ENCODE results near the gene AP1M1.
"Not testable (repeated sequence)": the region's sequence is repeated elsewhere in the genome, so short reads cannot be mapped to it uniquely, and the experiment has no call there.

AP1M1 gene

GRCh38 chr19:16197622-16198369, at the start of gene AP1M1:
AP1M1 (plus strand) TSS chr19:16197911; CDS start chr19:16198027, 116 bp downstream.
- DNase-seq = peak; percentile 94 to 99 (median 98)

DNA sequence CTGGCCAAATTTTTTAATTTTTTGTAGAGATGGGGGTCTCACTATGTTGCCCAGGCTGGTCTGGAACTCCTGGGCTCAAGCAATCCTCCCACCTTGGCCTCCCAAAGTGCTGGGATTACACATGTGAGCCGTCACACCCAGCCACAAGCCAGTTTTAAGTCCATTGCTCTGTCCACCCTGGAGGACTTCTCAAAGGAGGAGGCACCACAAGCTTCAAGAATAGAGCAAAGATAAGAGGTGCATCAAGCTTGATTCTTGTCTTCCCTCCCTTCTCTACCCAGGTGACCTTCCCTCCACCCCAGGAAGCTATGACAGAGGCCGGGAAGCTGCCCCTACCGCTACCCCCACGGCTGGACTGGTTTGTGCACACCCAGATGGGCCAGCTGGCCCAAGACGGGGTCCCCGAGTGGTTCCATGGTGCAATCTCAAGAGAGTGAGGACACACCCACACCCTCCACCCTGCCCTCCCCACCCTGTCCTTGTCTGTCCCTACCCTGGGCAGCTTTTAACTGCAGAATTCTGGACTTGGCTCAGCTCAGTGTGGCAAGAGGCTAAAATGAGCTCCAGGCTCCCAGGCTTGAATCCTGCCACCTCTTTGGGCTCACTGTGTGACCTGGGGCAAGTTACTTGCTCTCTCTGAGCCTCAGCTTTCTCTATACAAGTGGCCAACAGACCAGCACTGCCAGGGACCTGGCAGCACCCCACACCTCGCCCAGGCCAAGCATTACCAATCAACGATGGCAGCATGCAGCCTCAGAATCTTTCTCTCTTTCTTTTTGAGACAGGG, 49.1 kb upstream of the AP1M1 start:
- DNase-seq = no peak

GRCh38 chr19:16153582-16154336, 44.0 kb upstream of the AP1M1 start:
- no peak for DNase-seq

GRCh38 chr19:16154557-16154956, 43.2 kb upstream of the AP1M1 start:
- DNase-seq = no peak

DNA sequence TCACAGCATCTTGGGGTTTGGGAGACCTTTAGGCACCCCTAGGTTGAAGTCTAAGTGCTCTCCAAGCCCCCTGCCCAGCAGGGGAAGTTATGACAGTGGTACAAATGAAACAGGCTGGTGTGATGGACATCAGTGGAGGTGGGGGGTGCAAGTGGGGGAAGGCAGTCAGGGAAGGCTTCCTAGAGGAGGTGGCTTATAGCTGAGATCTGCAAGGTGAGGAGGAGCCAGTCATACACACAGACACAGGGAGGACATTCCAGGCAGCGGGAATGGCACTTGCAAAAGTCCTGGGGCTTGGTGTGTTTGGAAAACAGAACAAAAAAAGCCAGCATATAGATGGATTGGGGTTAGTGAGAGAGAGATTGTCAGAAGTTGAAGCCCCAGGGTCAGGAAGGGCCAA, 42.6 kb upstream of the AP1M1 start:
- DNase-seq = no peak

DNA sequence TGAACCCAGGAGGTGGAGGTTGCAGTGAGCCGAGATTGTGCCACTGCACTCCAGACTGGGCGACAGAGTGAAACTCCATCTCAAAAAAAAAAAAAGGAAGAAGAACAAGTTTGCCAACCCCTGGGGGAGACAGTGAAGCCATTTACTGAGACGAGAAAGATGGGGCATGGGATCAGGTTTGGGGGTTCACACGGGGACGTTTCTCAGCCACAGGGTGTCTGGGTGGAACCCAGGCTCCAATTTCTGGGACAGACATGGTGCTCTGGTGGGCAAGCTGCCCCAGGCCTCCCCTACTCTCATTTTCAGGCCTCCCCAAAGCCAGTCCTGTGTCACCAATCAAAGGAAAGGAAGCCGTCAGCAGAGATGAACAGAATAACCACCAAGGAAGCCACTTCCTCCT, 40.8 kb upstream of the AP1M1 start:
- no peak for DNase-seq

DNA sequence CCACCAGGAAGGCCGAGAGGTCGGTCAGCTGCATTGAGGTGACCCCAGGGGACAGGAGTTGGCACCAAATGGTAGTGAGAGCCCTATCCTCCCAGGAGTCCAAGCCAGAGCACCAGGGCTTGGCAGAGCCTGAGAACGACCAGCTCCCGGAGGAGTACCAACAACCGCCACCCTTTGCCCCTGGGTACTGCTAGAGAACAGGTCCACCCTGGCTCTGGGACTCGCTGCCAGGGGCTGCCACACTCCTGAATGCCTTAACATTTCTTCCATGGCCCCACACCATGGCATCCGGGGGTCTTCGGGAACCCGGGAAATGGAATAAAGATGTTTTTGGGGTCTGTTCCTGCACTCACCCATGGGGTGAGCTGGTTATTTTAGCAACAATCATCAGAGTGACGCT, 40.1 kb upstream of the AP1M1 start:
- no peak for DNase-seq

GRCh38 chr19:16159655-16160054, 38.1 kb upstream of the AP1M1 start:
- no peak for DNase-seq

GRCh38 chr19:16160445-16160942, 37.2 kb upstream of the AP1M1 start:
- DNase-seq = no peak

- DNase-seq = no peak
These were observed 36.7 kb upstream of the AP1M1 start for GRCh38 chr19:16160943-16161560.

GRCh38 chr19:16161840-16162239, 35.9 kb upstream of the AP1M1 start:
- no peak for DNase-seq

DNA sequence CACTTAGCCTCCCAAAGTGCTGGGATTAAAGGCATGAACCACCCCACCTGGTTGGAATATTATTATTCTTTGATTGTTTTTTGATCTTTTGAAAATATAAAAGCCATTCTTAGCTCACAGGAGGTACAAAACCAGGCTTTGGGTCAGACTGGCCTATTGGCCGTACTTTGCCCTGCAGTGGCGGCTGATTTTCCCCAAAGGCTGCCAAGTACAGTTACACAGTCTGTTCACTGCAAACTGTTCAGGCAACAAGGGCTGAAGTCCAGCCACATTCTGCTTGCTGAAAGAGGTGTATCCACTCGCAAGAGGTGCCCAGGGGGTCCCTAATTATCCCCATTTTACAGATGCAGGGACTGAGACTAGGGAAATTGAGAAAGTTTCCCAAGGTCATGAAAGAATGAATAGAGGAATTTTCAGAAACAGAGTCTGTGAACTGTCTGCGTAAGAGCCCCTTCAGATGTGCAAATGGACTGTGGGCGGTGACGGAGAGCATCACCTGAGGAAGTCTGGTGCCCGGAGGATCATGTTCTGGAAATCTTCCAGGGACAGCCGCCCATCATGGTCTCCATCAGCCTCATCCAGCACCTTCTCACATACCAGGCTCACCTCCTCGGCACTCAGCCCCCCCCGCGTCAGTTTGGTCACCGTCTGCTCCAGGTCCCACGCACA, 33.4 kb upstream of the AP1M1 start:
- DNase-seq = no peak

DNA sequence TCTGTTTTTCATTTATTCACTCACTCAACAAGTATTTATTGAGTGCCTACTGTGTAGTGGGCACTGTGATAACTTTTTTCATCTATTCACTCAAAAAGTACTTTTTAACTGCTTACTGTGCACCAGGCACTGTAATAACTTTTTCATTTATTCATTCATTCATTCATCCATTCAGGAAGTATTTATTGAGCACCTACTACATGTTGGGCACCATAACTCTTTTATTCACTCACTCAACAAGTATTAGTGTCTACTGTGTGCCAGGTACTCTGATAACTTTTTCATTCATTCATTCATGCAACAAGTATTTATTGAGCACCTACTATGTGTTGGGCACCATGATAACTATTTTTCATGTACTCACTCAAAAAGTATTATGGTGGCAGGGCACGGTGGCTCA, 31.3 kb upstream of the AP1M1 start:
- DNase-seq = no peak

GRCh38 chr19:16167055-16167454, 30.7 kb upstream of the AP1M1 start:
- no peak for DNase-seq

- no peak for DNase-seq
These were observed 29.1 kb upstream of the AP1M1 start for GRCh38 chr19:16168465-16169081.

DNA sequence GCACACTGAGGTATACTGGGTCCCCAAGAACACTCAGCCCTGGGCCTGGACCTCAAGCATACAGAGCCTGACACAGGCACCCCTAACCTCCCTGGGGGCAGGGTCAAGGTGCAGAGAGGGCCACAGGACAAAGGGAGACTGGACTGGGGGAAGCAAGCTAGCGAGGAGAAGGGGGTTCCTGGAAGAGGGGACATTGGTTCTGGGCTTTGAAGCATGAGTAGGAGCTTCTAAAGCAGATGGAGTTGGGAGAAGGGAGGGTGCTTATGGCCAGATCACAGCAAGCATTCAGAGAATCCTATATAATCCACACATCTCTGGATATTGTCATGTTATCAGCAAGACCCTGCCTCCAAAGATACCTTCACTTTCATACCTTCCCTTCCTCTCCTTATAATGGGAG, 27.6 kb upstream of the AP1M1 start:
- DNase-seq = no peak

DNA sequence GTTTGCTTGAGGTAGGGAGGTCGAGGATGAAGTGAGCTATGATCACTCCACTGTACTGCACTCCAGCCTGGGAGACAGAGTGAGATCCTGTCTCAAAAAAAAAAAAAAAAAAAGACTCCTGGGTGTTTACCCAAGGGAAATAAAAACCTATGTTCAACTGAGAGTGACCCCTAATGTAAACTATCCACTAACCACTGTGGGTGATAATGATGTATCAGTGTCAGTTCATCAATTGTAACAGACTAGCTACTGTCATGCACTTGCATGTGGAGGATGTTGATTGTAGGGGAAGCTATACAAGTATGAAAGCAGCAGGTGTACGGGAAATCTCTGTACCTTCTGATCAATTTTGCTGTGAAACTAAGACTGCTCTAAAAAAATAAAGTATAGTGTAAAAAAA, 21.8 kb upstream of the AP1M1 start:
- DNase-seq = no peak

DNA sequence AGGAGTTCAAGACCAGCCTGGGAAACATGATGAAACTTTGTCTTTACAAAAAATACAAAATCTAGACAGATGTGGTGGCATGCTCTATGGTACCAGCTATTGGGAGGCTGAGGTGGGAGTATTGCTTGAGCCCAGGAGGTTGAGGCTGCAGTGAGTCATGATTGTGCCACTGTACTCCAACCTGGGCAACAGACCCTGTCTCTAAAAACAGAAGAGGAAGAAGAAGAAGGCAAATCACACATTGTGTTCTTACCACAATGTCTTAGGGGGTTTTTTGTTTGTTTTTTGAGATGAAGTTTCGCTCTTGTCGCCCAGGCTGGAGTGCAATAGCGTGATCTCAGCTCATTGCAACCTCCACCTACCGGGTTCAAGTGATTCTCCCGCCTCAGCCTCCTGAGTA, 18.8 kb upstream of the AP1M1 start:
- DNase-seq = not testable (repeated sequence)

- no peak for DNase-seq
These were observed 17.1 kb upstream of the AP1M1 start for GRCh38 chr19:16180611-16181010.

- DNase-seq = no peak
These were observed 13.0 kb upstream of the AP1M1 start for GRCh38 chr19:16184665-16185122.

- DNase-seq = peak; percentile 94 to 100 (median 99)
These were observed 12.5 kb upstream of the AP1M1 start, which contains the start of gene FAM32A for GRCh38 chr19:16185123-16185767. FAM32A (plus strand) TSS chr19:16185410; CDS start chr19:16185443, 33 bp downstream.
